Ishikawa (cell line): ENCODE measurements around the gene SCGB1A1.

Experiments
- CEBPB ChIP-seq: IDR thresholded peaks from 2 replicates; pipeline ENCODE4 v1.6.1; 2012
- CREB1 ChIP-seq: IDR thresholded peaks from 2 replicates; pipeline ENCODE4 v1.6.1; 2012; ENCODE audit warnings: low read depth
- EP300 ChIP-seq: IDR thresholded peaks from 2 replicates; pipeline ENCODE4 v1.6.1; 2012; ENCODE audit warnings: borderline replicate concordance
- MAX ChIP-seq: IDR thresholded peaks from 2 replicates; pipeline ENCODE4 v1.6.1; 2012
- REST ChIP-seq: IDR thresholded peaks from 2 replicates; pipeline ENCODE4 v1.6.1; 2012; ENCODE audit warnings: low read depth, mild to moderate bottlenecking

- no peak for TF ChIP-seq MAX
- TF ChIP-seq CREB1: no peak
- TF ChIP-seq EP300: no peak
- no peak for TF ChIP-seq CEBPB
- no peak for TF ChIP-seq REST
These were observed 35.0 kb upstream of the SCGB1A1 start for GRCh38 chr11:62383822-62384221.
